Measurements from ENCODE around the gene SLC19A1. TPM values are rescaled to one million over a fixed set of nuclear protein-coding genes. Genes with fewer than 3 reads are reported as not detected.

The SLC19A1 gene
- total and polyA plus RNA-seq, 8 donors: 2.9 to 23.3 (median 5.3) TPM

GRCh38 chr21:45578176-45578801 is 36.0 kb upstream of the SLC19A1 start:
- 67 to 75% (median 71%) methylated on average over 16 to 21 of the region's 21 CpGs for WGBS, 5 donors
- Histone ChIP-seq H3K36me3 (no peaks in the 10 kb centered on the region), H3K27me3 (peaks cover 0 to 47% (median 3%) of the 10 kb centered on the region in 3 donors), H3K4me3 (no peak overlapping the region), H3K9me3 (peaks cover 0 to 6% (median 3%) of the 10 kb centered on the region in 4 donors), H3K4me1 (no peaks in the 10 kb centered on the region), H3K27ac (no peak overlapping the region)
- DNase-seq: peak in 1 of 2 donors; percentile 31
- TF ChIP-seq POLR2A (IDR thresholded peaks at IDR 0.05) (no peak), EP300 (IDR thresholded peaks at IDR 0.05) (no peak), CTCF (IDR thresholded peaks at IDR 0.05) (no peak), POLR2AphosphoS5 (IDR thresholded peaks at IDR 0.05) (no peak)
- intact Hi-C loops (cut with DNase I; ENCODE audit: low total_unique reads): no loop called here

GRCh38 chr21:45577801-45578175 is 35.5 kb upstream of the SLC19A1 start:
- peaks cover 0 to 47% (median 3%) of the 10 kb centered on the region in 3 donors for H3K27me3 ChIP-seq
- H3K4me3 ChIP-seq: no peak overlapping the region
- H3K9me3 ChIP-seq: peaks cover 0 to 2% (median under 1%) of the 10 kb centered on the region in 4 donors
- TF ChIP-seq POLR2AphosphoS5 (IDR thresholded peaks at IDR 0.05) (no peak), POLR2A (IDR thresholded peaks at IDR 0.05) (no peak), CTCF (IDR thresholded peaks at IDR 0.05) (no peak), EP300 (IDR thresholded peaks at IDR 0.05) (no peak)
- DNase-seq: no peak
- no peaks in the 10 kb centered on the region for H3K36me3 ChIP-seq
- intact Hi-C loops (cut with DNase I; ENCODE audit: low total_unique reads): no loop called here
- 77 to 82% (median 81%) methylated on average over 9 to 12 of the region's 12 CpGs for WGBS, 5 donors
- H3K4me1 ChIP-seq: no peaks in the 10 kb centered on the region
- no peak overlapping the region for H3K27ac ChIP-seq

GRCh38 chr21:45576838-45577737 is 34.8 kb upstream of the SLC19A1 start:
- H3K36me3 ChIP-seq: no peaks in the 10 kb centered on the region
- intact Hi-C loops (cut with DNase I; ENCODE audit: low total_unique reads): no loop called here
- WGBS, 5 donors: 76 to 83% (median 83%) methylated on average over 23 to 24 of the region's 24 CpGs
- DNase-seq: no peak
- H3K4me1 ChIP-seq: no peaks in the 10 kb centered on the region
- peaks cover 0 to 46% (median 3%) of the 10 kb centered on the region in 3 donors for H3K27me3 ChIP-seq
- no peak overlapping the region for H3K4me3 ChIP-seq
- H3K27ac ChIP-seq: no peak overlapping the region
- no peaks in the 10 kb centered on the region for H3K9me3 ChIP-seq
- TF ChIP-seq POLR2AphosphoS5 (IDR thresholded peaks at IDR 0.05) (no peak), POLR2A (IDR thresholded peaks at IDR 0.05) (no peak), EP300 (IDR thresholded peaks at IDR 0.05) (no peak), CTCF (IDR thresholded peaks at IDR 0.05) (no peak)

- Histone ChIP-seq H3K4me1 (peaks cover 0 to 5% (median 0%) of the 10 kb centered on the region in 4 donors), H3K36me3 (no peaks in the 10 kb centered on the region), H3K9me3 (no peaks in the 10 kb centered on the region), H3K27ac (no peak overlapping the region), H3K27me3 (peaks cover 0 to 38% (median 3%) of the 10 kb centered on the region in 3 donors), H3K4me3 (no peak overlapping the region)
- WGBS, 5 donors: 81 to 87% (median 85%) methylated on average over 20 to 21 of the region's 21 CpGs
- DNase-seq: no peak
- TF ChIP-seq POLR2A (IDR thresholded peaks at IDR 0.05) (no peak), POLR2AphosphoS5 (IDR thresholded peaks at IDR 0.05) (no peak), CTCF (IDR thresholded peaks at IDR 0.05) (no peak), EP300 (IDR thresholded peaks at IDR 0.05) (no peak)
- intact Hi-C loops (cut with DNase I; ENCODE audit: low total_unique reads): no loop called here
These were observed 34.0 kb upstream of the SLC19A1 start for GRCh38 chr21:45575993-45576837.
